ENCODE measurements around the gene GLB1L3.

The GLB1L3 gene

DNA sequence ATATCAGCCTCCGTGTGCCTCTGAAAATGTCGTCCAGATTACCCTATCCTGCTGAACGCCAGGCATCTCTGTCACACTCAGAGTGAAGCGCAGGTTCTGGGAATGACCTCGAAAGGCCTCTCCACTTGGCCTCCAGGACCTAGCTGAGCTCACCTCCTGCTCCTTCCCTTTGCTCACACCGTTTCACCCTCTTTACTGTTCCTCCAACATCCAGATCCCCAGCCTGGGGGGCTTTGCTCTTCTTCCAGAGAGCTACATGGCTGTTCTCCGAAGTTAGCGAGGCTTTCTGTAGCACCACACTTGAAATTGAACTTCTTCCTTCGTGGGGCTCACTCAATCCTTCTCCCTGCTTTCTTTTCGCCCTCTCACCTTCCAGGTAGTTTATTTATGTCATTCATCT is 83.5 kb downstream of the GLB1L3 start:
- no peak for DNase-seq

DNA sequence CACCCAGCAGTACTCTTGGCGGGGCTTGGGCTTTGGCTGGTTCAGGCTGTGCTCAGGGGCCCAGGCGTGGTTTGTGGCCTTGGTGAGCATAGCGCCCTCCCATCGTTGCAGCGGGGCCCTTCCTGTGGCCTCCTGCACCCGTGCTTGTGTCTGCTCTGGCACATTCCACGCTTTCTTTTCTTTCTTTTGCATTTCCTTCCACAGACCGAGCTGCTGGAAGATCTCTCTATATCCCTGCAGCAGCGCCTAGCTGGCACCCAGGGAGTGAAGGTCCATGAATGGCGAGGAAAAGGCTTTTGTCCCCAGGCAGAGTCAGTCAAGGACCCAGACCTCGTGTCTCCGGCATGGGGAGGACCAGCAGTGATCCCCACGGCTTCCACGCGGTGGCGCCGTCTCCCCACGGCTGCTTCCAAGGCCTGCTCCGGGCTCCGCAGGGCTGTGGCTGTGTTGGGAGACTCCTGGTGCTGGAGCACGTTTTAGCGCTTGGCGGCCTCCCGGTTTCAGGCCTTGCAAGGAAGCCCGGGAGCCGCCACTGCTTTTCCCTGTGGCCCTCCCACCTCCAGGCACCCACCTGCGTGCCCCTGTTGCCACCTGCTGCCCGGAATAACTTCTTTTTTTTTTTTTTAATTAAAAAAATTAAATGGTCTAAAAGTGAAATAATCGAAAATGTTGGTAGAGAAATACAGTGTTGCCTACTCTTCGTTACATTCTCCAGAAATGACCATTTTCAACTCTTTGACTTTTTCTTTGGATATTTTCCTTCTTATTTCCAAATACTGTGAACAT is 84.1 kb downstream of the GLB1L3 start:
- DNase-seq, result peak in 56 of 58 donors; percentile 23 to 92 (median 77)

DNA sequence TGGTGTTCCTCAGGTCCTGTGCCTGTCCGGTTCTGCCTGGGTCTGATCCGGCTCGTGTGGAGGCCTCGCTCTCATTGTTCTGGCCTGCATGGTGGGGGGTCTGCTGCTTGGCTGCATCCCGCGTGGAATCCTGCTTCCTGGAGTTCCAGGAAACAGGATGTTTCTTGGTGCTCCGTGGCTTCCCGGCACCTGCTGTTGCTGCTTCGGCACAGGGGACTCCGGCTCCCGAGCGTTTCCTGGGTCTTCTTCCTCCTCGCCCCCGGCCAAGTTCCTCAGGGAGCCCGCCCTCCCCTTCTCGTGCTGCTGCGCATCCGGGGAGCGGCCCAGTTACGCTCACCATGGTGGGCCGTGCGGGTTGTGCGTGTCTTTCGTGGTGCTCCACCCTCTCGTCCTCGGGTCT is 85.5 kb downstream of the GLB1L3 start:
- DNase-seq, result no peak

GRCh38 chr11:134362192-134362901 is 86.2 kb downstream of the GLB1L3 start:
- no peak for DNase-seq

GRCh38 chr11:134363161-134363560 is 87.0 kb downstream of the GLB1L3 start:
- DNase-seq, result no peak

DNA sequence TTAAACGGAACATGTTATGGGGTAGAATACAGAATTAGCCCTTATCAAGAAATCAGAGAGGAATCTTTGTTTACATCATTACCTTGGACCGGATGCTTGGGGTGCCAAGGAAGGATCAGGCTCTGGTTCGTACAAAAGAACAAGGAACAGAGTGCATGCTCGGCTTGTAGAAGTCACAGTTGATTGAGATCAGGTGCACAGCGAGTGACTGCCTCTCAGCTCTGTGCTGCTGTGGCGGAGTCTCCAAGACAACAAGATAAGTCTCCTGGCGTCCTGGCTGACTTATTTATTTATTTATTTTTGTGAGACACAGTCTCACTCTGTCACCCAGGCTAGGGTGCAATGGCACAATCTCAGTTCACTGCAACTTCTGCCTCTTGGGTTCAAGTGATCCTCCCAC is 87.4 kb downstream of the GLB1L3 start:
- no peak for DNase-seq

GRCh38 chr11:134364261-134364660 is 88.1 kb downstream of the GLB1L3 start:
- no peak for DNase-seq

DNA sequence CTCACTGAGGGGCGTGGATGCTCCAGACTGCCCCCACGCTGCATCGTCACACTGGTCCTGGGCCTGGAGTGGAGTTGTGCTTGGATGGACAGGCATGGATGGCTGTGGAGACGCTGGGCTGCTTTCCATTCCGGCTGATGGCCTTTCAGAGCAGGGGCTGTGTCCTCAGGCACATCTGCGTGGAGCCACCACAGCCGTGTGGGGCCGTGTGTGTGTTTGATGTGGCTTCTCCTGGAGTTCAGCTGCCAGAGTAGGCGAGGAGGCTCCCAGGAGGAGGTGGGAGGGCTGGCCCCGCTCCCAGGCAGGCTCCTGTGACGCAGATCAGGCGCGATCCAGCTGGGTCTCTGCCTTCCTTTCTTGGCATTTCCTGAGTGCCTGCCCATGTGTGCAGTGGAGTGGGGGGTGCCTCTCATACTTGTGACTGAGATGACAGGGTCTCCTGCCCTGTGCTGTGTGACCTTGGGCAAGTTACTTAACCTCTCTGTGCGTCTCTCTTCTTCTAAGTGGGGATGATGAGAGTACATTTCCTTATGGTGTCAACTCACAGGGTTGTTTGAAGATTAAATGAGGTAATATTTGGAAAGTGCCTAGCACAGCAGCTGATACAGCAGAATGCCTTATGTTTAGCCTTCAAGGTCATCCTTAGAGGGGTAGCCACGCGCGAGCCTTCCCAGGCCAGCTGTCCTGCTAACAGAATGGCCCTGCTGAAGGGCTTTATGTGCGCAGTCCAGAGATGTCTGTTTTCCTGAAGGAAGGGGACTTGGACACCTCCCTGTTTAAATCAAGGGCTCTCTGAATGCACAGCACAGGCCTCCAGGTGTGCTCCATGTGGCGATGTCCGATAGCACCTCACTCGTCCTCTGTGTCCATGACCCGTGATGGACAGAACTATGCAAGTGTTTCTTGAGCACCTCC is 89.1 kb downstream of the GLB1L3 start:
- peak in 26 of 58 donors; percentile 16 to 75 (median 40) for DNase-seq

- no peak for DNase-seq
These were observed 90.1 kb downstream of the GLB1L3 start for GRCh38 chr11:134366254-134366653.

DNA sequence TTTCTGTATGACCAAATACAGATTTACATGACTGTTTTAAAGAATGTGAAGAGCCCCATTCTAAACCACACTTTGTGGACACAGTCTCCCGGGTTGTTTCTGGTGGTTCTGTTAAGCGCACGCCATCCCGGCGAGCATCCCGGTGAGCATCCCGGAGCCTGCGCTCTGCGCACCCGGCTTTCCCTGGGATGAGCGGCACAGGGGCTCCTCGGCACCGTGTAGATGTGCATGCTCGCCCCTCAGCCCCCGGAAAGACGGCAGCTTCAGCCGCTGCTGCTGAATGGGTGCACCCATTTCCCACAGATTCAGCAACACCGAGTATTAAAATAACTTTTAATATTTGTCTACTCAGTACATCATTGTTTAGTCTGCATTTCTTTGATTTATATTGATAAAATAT is 91.6 kb downstream of the GLB1L3 start:
- DNase-seq, result no peak

Data from anterior cingulate cortex (tissue), 58 donors.